Measurements from ENCODE around the gene TIAM1.

TIAM1 gene

GRCh38 chr21:31157756-31158155 lies 186.3 kb downstream of the TIAM1 start:
- Histone ChIP-seq H3K27ac (no peak overlapping the region), H3K4me3 (ENCODE audit: low read depth, low read length) (no peak overlapping the region), H3K27me3 (replicated peaks) (no peaks in the 10 kb centered on the region), H3K36me3 (replicated peaks) (no peaks in the 10 kb centered on the region)
- no peak for DNase-seq
- TF ChIP-seq CTCF (IDR thresholded peaks at IDR 0.05; ENCODE audit: low read depth, low read length, missing control alignments) = no peak
- in situ Hi-C loops (cut with HindIII; ENCODE audit: low pct_ligation_motif_present, low sequenced_read_pairs) = no loop called here

GRCh38 chr21:31156662-31157061 lies 187.4 kb downstream of the TIAM1 start:
- Histone ChIP-seq H3K36me3 (replicated peaks) (no peaks in the 10 kb centered on the region), H3K27me3 (replicated peaks) (no peaks in the 10 kb centered on the region), H3K27ac (no peak overlapping the region), H3K4me3 (ENCODE audit: low read depth, low read length) (no peak overlapping the region)
- in situ Hi-C loops (cut with HindIII; ENCODE audit: low pct_ligation_motif_present, low sequenced_read_pairs) = no loop called here
- no peak for DNase-seq
- TF ChIP-seq CTCF (IDR thresholded peaks at IDR 0.05; ENCODE audit: low read depth, low read length, missing control alignments) = no peak

GRCh38 chr21:31156169-31156568 lies 187.9 kb downstream of the TIAM1 start:
- no peaks in the 10 kb centered on the region for H3K27me3 ChIP-seq (replicated peaks)
- no peak overlapping the region for H3K4me3 ChIP-seq (ENCODE audit: low read depth, low read length)
- DNase-seq = no peak
- H3K27ac ChIP-seq = no peak overlapping the region
- no peaks in the 10 kb centered on the region for H3K36me3 ChIP-seq (replicated peaks)
- in situ Hi-C loops (cut with HindIII; ENCODE audit: low pct_ligation_motif_present, low sequenced_read_pairs) = no loop called here
- TF ChIP-seq CTCF (IDR thresholded peaks at IDR 0.05; ENCODE audit: low read depth, low read length, missing control alignments) = no peak

GRCh38 chr21:31151156-31152045 lies 192.7 kb downstream of the TIAM1 start:
- DNase-seq = no peak
- no peak overlapping the region for H3K27ac ChIP-seq
- TF ChIP-seq CTCF (IDR thresholded peaks at IDR 0.05; ENCODE audit: low read depth, low read length, missing control alignments) = no peak
- H3K36me3 ChIP-seq (replicated peaks) = no peaks in the 10 kb centered on the region
- in situ Hi-C loops (cut with HindIII; ENCODE audit: low pct_ligation_motif_present, low sequenced_read_pairs) = no loop called here
- H3K4me3 ChIP-seq (ENCODE audit: low read depth, low read length) = no peak overlapping the region
- H3K27me3 ChIP-seq (replicated peaks) = no peaks in the 10 kb centered on the region

GRCh38 chr21:31145274-31145673 lies 198.8 kb downstream of the TIAM1 start:
- DNase-seq = no peak
- Histone ChIP-seq H3K27ac (no peak overlapping the region), H3K4me3 (ENCODE audit: low read depth, low read length) (no peak overlapping the region), H3K27me3 (replicated peaks) (no peaks in the 10 kb centered on the region), H3K36me3 (replicated peaks) (peaks cover 7% of the 10 kb centered on the region)
- in situ Hi-C loops (cut with HindIII; ENCODE audit: low pct_ligation_motif_present, low sequenced_read_pairs) = no loop called here
- TF ChIP-seq CTCF (IDR thresholded peaks at IDR 0.05; ENCODE audit: low read depth, low read length, missing control alignments) = no peak

- Histone ChIP-seq H3K27ac (no peak overlapping the region), H3K36me3 (replicated peaks) (peaks cover 7% of the 10 kb centered on the region), H3K4me3 (ENCODE audit: low read depth, low read length) (no peak overlapping the region), H3K27me3 (replicated peaks) (no peaks in the 10 kb centered on the region)
- in situ Hi-C loops (cut with HindIII; ENCODE audit: low pct_ligation_motif_present, low sequenced_read_pairs) = no loop called here
- no peak for DNase-seq
- no peak for TF ChIP-seq CTCF (IDR thresholded peaks at IDR 0.05; ENCODE audit: low read depth, low read length, missing control alignments)
Observed at GRCh38 chr21:31143036-31143435, 201.0 kb downstream of the TIAM1 start.
